NCI-H446 (cell line): ENCODE results near the gene HLA-DRA.
"Not testable (repeated sequence)": the region's sequence is repeated elsewhere in the genome, so short reads cannot be mapped to it uniquely, and the experiment has no call there.

Experiments
- DNase-seq, 2 experiments: peaks; one replicate each; lab custom pipeline; 2025; lab: John Stamatoyannopoulos, UW

Gene HLA-DRA

DNA sequence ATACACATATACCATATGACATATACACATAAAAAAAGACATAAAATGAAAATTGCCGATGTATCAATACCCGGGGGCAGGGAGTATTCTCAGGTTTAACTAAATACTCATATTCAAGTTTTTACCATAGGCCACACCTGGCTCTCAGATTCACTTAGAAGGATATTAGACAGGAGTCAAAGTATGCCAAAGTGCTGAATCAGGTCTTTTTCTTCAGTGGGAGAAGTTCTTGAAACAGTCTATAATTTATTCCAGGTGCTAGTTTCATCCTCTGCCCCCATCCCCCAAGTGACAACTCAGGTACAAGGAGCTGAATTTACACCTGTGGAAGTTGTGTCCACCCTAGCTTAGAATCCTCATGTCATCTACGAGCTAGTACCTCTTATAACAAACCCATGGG, 8.5 kb upstream of the HLA-DRA start:
- DNase-seq = no peak

DNA sequence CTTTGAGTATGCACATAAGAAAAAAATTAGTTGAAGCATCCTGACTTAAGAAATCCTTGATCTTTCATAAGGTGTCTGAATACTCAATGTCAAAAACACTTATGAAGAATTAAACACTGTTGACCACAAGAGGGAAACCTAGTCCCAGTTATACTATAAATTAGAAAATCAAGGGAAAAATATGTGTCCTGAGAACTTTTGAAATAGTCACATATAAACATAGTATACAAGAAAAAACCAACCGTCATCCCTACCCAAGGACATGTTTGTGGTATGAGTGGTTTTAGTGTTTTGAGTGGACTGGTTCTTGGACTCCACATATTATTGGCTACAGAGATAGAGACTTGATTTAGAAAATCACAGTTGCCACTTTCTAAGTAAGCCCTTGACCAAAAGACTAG, 7.6 kb upstream of the HLA-DRA start:
- DNase-seq = peak in 1 of 2 experiments; percentile 11

DNA sequence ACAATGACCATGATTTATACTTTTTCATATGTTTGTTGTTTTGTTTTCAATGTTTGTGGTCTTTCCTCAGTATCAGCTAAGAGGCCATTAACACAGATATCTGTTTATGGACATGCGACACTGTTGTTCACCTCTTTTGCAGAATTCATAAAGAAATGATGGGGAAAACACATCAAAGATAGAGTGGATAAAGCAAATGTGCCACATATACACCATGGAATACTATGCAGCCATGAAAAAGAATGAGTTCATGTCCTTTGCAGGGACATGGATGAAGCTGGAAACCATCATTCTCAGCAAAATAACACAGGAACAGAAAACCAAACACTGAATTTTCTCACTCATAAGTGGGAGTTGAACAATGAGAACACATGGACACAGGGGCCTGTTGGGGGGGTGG, 5.7 kb upstream of the HLA-DRA start:
- DNase-seq = not testable (repeated sequence)

DNA sequence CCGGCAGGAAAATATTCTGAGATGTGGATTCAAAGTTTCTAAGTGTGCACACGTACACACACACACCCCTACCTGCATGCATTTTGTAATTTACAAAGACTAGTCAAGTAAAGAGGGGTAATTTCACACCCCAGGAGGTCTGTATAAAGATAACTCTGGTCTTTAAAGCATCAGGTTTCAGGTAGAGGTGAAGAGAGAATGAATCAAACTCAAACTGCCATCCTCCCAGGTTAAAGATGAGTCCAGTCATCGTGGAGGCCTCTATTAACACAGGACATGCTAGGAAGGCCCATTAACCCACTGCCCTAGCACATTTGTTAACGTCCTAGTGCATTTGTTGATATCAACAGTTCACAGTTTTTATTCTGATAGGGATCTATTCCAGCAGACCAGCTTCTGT, 3.5 kb upstream of the HLA-DRA start:
- DNase-seq = no peak

DNA sequence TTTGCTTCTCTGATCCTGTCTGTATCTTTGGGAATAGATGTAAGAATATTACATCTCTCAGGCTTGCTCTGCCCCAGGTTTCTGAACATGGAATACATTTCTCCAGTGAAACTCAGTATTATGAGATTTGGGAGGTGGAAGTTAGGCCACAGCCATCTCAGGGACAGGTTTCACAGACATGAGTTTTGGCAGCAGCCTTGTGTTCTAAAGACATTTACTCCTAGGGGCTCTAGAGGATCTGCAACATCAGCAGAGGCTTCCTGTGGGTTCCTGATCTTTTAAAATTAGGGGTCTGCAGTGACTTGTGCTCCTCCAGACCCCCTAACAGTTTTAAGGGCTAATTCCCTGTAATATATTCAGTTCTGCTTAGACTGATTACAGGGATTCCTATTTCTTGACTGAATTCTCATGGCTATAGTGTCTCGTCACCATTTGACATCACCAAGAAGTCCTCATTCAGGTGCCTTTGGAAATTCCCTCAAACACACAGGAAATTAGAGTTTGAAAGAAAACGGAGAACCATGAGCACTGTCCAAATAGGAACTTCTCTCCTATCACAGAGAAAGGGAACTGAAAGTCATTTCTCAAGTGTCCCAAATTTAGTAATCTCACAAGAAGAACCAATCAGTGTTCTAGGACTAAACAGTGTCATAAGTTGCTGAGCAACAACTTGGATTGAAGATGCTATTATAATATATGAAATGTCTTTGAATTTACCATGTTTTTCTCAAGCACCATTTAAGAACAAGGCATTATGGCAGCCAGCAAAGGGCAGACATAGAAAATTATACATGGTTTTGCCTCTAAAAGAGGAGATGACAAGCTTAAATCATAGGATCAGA, 2.5 kb upstream of the HLA-DRA start:
- DNase-seq = no peak

DNA sequence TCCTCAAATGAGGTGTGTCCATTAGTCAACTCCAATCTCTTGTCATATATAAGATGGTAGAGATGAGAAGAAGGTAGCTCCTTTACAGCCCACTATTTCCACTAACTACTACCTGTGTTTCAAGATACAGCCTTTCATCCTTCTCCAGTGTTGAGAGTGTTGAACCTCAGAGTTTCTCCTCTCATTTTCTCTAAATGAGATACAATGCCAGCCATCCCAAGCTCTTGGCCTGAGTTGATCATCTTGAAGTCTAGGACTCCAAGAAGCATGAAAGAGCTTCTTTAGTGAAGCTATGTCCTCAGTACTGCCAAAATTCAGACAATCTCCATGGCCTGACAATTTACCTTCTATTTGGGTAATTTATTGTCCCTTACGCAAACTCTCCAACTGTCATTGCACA, 548 bp upstream of the HLA-DRA start:
- DNase-seq = no peak

DNA sequence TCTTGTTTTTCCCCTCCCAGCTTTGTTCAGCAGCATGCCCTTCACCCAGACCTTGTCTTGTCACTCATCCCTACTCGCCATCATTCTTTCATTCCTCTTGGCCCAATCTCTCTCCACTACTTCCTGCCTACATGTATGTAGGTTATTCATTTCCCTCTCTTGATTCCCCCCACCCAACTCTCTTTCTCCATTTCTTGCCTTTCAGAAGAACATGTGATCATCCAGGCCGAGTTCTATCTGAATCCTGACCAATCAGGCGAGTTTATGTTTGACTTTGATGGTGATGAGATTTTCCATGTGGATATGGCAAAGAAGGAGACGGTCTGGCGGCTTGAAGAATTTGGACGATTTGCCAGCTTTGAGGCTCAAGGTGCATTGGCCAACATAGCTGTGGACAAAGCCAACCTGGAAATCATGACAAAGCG, 2.6 kb downstream of the HLA-DRA start:
- DNase-seq = no peak

GRCh38 chr6:32442977-32443552, 3.4 kb downstream of the HLA-DRA start:
- no peak for DNase-seq

DNA sequence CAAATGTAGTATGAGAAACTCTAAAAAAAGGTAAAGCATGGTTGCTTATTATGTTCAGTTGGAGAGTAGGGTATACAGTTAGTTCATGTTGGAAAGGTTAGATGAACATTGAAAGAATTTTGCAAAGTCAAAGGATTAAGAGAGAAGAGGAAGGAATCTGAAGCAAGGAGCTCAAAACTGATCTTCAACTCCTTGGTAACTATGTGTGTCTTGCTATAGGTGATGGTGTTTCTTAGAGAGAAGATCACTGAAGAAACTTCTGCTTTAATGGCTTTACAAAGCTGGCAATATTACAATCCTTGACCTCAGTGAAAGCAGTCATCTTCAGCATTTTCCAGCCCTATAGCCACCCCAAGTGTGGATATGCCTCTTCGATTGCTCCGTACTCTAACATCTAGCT, 4.7 kb downstream of the HLA-DRA start:
- DNase-seq = no peak

DNA sequence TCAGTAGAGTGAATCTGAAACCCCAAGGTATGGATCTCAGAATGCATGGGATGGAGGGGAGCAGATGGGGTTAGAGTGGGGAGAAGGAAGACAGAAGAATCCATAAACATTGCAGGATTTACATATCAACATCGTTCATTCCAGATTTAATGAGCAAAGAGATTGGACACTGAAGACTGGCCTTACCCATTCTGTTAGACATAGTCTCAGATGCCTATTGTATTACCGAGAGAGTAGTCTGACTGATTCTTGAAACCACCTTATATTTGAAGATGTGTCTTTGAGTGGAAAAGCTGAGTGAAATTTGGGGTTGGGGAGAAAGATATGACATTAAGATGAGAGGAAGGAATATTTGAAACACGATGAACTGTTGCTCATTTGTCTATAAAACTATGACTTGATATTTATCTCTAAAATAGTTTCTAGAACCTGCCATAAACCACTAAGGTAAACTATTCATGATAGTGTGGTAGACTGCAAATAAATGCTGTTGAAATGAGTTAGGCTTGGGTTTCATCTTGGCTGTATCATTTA, 5.7 kb downstream of the HLA-DRA start:
- no peak for DNase-seq

DNA sequence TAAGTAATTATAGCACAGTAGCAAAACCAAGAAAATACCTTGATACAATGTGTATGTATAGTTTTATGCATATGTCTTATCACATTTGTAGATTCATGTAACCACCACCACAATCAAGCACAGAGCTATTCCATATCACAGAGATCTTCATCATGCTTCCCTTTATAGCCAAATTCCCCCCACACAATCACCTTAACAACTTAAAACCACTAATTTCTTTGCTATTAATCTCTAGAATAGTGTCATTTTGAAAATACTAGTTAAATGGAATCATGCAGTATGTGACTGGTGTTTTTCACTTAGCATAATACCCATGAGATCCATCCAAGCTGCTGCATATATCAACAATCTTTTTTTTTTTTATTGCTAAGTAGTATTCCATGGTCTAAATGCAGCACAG, 8.2 kb downstream of the HLA-DRA start:
- DNase-seq = no peak

DNA sequence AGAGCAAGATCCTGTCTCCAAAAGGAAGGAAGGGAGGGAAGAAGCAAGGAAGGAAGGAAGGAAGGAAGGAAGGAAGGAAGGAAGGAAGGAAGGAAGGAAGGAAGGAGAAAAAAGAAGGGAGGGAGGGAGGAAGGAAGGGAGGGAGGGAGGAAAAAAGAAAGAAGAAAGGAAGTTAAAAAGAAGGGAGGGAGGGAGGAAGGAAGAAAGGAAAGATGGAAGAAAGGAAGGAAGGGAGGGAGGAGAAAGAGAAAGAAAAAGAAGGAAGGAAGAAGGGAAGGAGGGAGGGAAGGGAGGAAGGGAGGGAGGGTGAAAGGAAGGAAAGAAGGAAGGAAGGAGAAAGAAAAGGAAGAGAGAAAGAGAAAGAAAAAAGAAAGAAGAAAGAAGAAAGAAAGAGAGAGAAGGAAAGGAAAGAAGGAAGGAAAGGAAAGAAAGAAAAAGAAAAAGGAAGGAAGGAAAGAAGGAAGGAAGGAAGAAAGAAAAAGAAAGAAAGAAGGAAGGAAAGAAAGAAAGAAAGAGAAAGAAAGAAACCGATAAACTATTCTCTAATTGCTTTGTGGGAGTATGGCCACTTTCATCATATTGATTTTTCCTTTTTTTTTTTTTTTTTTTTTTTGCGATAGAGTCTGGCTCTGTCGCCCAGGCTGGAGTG, 9.5 kb downstream of the HLA-DRA start:
- DNase-seq = no peak

GRCh38 chr6:32457054-32457453, 17.4 kb downstream of the HLA-DRA start:
- no peak for DNase-seq

DNA sequence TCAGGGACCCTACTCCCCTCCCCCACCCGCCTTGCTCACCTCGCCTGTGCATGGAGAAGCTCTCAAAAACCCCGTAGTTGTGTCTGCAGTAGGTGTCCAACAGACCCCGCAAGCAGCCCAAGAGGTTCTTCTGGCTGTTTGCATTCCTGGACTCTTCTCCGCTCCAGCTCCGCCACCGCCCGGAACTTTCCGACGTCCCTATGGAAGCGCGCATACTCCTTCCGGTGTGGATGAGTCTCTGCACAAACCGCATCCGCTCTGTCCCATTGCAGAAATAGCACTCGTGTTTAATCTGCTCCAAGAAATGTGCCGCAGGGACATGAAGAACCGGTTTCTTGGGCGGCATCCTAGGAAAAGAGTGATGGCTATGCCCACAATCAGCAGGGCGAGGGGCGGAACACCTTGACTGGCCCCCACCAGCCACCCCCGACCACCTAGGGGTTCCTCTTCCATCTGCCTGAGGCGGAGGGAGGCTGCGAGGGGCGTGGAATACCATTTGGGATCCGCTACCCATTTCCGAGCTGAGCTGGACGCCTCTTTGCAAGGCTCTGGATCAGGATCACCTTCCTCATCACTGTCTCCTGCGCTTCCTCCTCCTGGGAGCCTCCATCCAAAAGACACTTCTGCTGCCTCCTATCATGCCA, 20.2 kb downstream of the HLA-DRA start:
- DNase-seq = no peak

DNA sequence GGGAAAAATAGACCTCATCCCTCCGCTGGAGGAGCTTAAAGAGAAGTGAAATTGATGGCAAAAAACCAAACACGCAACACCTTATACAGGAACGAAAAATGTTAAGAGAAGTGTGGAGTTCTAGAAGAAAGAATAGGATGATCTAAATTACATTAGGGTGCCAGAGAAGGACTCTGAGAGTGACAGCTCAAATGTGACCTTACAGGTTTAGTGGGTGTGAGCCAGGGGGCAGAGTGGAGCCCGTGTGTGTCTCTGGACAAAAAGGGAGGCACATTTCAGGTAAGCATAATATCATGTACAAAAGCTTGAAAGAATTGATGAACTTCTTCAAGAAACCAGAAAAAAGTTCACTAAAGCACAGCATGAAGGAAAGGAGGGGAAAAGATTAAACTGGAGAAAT, 20.8 kb downstream of the HLA-DRA start:
- DNase-seq = no peak

GRCh38 chr6:32461493-32461892, 21.8 kb downstream of the HLA-DRA start:
- no peak for DNase-seq

- no peak for DNase-seq
Observed at GRCh38 chr6:32462609-32463008, 22.9 kb downstream of the HLA-DRA start.

- DNase-seq = not testable (repeated sequence)
Observed at GRCh38 chr6:32467743-32468503, 28.2 kb downstream of the HLA-DRA start.

DNA sequence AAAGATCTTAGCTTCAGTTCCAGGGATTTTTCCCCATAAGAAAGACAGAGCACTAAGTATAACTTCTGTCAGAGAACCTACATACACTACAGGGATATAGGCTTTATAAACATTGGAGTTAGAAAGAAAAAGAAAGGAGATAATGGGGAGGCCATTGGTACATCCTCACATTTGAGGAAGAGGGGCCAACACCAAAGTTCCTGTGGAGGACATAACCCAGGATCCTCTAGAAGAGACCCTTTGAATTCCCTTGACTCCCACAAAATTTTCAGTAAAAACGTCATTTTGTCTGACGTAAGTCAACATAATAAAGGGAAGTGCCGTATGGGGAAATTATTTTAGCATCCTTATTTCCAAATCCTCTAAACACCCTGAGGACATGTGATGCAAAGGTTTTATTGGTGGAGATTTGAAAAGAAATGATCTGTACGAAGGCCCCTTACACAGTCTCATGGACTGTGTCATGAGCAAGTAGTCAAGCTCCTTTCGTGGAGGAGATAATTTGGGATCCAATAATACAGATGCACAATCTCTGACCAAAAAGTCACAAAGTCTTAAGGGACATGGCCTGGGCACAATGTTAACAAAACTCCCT, 33.2 kb downstream of the HLA-DRA start:
- no peak for DNase-seq

GRCh38 chr6:32473376-32474348, 34.0 kb downstream of the HLA-DRA start:
- DNase-seq = not testable (repeated sequence)
